ENCODE measurements around the gene GALNT13. TPM values are rescaled to one million over a fixed set of nuclear protein-coding genes. Genes with fewer than 3 reads are reported as not detected.

Gene GALNT13
- total RNA-seq, 3 donors from 2014 or later, result 0.33 to 17.3 (median 0.44) TPM

GRCh38 chr2:154280543-154280942 lies 408.8 kb downstream of the GALNT13 start:
- TF ChIP-seq CTCF (IDR thresholded peaks at IDR 0.05) (no peak), POLR2AphosphoS5 (IDR thresholded peaks at IDR 0.05) (no peak), POLR2A (IDR thresholded peaks at IDR 0.05) (no peak)
- Histone ChIP-seq H3K9me3 (peaks cover 2 to 3% of the 10 kb centered on the region in 2 donors), H3K27me3 (no peaks in the 10 kb centered on the region), H3K36me3 (no peaks in the 10 kb centered on the region), H3K4me3 (no peak overlapping the region), H3K4me1 (no peaks in the 10 kb centered on the region), H3K27ac (no peak overlapping the region)
- no peak for DNase-seq (ENCODE audit: low spot score in 2 of 2)
- intact Hi-C loops (cut with DNase I; ENCODE audit: low total_unique reads), result no loop called here

GRCh38 chr2:154289870-154290269 lies 418.1 kb downstream of the GALNT13 start:
- intact Hi-C loops (cut with DNase I; ENCODE audit: low total_unique reads), result no loop called here
- H3K27ac ChIP-seq, result no peak overlapping the region
- H3K4me3 ChIP-seq, result no peak overlapping the region
- H3K4me1 ChIP-seq, result no peaks in the 10 kb centered on the region
- TF ChIP-seq CTCF (IDR thresholded peaks at IDR 0.05), result no peak
- no peak for TF ChIP-seq POLR2A (IDR thresholded peaks at IDR 0.05)
- TF ChIP-seq POLR2AphosphoS5 (IDR thresholded peaks at IDR 0.05), result no peak
- H3K36me3 ChIP-seq, result no peaks in the 10 kb centered on the region
- peaks cover 0 to 5% of the 10 kb centered on the region in 2 donors for H3K9me3 ChIP-seq
- no peak for DNase-seq (ENCODE audit: low spot score in 2 of 2)
- no peaks in the 10 kb centered on the region for H3K27me3 ChIP-seq

- H3K4me3 ChIP-seq, result no peak overlapping the region
- intact Hi-C loops (cut with DNase I; ENCODE audit: low total_unique reads), result no loop called here
- no peaks in the 10 kb centered on the region for H3K36me3 ChIP-seq
- TF ChIP-seq CTCF (IDR thresholded peaks at IDR 0.05) (no peak), POLR2AphosphoS5 (IDR thresholded peaks at IDR 0.05) (no peak), POLR2A (IDR thresholded peaks at IDR 0.05) (no peak)
- no peak for DNase-seq (ENCODE audit: low spot score in 2 of 2)
- no peaks in the 10 kb centered on the region for H3K27me3 ChIP-seq
- peaks cover 0 to 5% of the 10 kb centered on the region in 2 donors for H3K9me3 ChIP-seq
- H3K4me1 ChIP-seq, result no peaks in the 10 kb centered on the region
- H3K27ac ChIP-seq, result no peak overlapping the region
Observed at GRCh38 chr2:154291511-154291910, 419.8 kb downstream of the GALNT13 start.

GRCh38 chr2:154291927-154292326 lies 420.2 kb downstream of the GALNT13 start:
- peaks cover 0 to 5% of the 10 kb centered on the region in 2 donors for H3K9me3 ChIP-seq
- no peak for DNase-seq (ENCODE audit: low spot score in 2 of 2)
- H3K27me3 ChIP-seq, result no peaks in the 10 kb centered on the region
- H3K36me3 ChIP-seq, result no peaks in the 10 kb centered on the region
- TF ChIP-seq CTCF (IDR thresholded peaks at IDR 0.05) (no peak), POLR2A (IDR thresholded peaks at IDR 0.05) (no peak), POLR2AphosphoS5 (IDR thresholded peaks at IDR 0.05) (no peak)
- intact Hi-C loops (cut with DNase I; ENCODE audit: low total_unique reads), result no loop called here
- no peak overlapping the region for H3K27ac ChIP-seq
- no peak overlapping the region for H3K4me3 ChIP-seq
- no peaks in the 10 kb centered on the region for H3K4me1 ChIP-seq

- H3K4me3 ChIP-seq, result no peak overlapping the region
- H3K27me3 ChIP-seq, result no peaks in the 10 kb centered on the region
- peaks cover 0 to 5% of the 10 kb centered on the region in 2 donors for H3K9me3 ChIP-seq
- H3K4me1 ChIP-seq, result no peaks in the 10 kb centered on the region
- intact Hi-C loops (cut with DNase I; ENCODE audit: low total_unique reads), result no loop called here
- H3K36me3 ChIP-seq, result no peaks in the 10 kb centered on the region
- H3K27ac ChIP-seq, result no peak overlapping the region
- no peak for DNase-seq (ENCODE audit: low spot score in 2 of 2)
- TF ChIP-seq POLR2A (IDR thresholded peaks at IDR 0.05) (no peak), POLR2AphosphoS5 (IDR thresholded peaks at IDR 0.05) (no peak), CTCF (IDR thresholded peaks at IDR 0.05) (no peak)
Observed at GRCh38 chr2:154293864-154294263, 422.1 kb downstream of the GALNT13 start.

Data from breast epithelium (tissue), 4 donors.